ENCODE measurements around the gene TMEM185A.
"Not testable (repeated sequence)": the region's sequence is repeated elsewhere in the genome, so short reads cannot be mapped to it uniquely, and the experiment has no call there.

The TMEM185A gene

DNA sequence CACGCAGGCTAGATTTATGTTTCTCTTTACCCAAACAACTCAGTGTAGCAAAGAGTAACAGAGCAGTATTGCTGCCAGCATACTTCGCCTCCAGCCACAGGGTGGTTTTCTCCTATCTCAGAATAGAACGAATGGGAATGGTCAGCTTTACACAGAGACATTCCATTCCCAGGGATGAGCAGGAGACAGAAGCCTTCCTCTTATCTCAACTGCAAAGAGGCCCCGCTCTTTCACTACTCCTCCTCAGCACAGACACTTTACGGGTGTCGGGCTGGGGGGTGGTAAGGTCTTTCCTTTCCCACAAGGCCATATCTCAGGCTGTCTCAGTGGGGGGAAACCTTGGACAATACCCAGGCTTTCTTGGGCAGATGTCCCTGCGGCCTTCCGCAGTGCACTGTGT, 4.8 kb downstream of the TMEM185A start:
- DNase-seq (ENCODE audit: low read depth in 2 of 2), result not testable (repeated sequence)

DNA sequence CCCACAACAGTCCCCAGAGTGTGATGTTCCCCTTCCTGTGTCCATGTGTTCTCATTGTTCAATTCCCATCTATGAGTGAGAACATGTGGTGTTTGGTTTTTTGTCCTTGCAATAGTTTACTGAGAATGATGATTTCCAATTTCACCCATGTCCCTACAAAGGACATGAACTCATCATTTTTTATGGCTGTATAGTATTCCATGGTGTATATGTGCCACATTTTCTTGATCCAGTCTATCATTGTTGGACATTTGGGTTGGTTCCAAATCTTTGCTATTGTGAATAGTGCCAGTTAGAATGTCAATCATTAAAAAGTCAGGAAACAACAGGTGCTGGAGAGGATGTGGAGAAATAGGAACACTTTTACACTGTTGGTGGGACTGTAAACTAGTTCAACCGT, 11.9 kb downstream of the TMEM185A start:
- DNase-seq (ENCODE audit: low read depth in 2 of 2), result not testable (repeated sequence)

DNA sequence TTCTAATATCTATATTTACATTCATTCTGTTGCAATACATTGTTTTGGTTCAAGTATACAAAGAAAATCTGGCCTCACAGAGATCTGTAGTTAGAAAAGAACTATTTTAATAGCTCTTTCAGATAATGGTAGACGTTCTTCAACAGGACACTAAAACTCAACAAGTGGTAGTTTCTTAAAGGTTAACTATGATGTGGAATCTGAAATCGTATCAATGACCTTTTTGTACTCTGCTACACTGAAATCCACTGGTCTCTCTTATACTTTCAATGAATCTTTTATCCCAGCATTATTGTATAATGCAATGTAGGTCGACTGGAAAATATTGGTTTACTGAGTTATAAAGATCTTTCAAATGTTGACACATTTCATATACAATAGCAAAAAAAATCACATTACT, 12.7 kb downstream of the TMEM185A start:
- no peak for DNase-seq (ENCODE audit: low read depth in 2 of 2)

GRCh38 chrX:149611623-149612175, 19.9 kb downstream of the TMEM185A start:
- no peak for DNase-seq (ENCODE audit: low read depth in 2 of 2)

- no peak for DNase-seq (ENCODE audit: low read depth in 2 of 2)
Measured at GRCh38 chrX:149610511-149610910, 21.1 kb downstream of the TMEM185A start.

DNA sequence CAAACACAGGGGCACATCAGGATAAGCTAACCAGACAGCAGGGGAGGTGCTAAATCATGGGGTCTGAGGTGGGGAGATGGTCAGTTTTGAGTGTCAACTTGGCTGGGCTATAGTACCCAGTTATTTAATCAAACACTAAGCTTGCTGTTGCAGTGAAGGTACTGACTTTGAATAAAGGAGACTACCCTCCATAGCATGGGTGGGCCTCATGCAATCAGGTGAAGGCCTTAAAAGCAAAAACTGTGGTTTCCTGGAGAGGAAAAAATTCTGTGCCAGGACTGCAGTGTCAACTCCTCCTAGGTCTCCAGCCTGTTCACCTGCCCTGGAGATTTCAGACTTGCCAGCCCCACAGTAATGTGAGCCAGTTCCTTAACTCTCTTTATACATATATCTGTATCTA, 23.9 kb downstream of the TMEM185A start:
- DNase-seq (ENCODE audit: low read depth in 2 of 2), result no peak

DNA sequence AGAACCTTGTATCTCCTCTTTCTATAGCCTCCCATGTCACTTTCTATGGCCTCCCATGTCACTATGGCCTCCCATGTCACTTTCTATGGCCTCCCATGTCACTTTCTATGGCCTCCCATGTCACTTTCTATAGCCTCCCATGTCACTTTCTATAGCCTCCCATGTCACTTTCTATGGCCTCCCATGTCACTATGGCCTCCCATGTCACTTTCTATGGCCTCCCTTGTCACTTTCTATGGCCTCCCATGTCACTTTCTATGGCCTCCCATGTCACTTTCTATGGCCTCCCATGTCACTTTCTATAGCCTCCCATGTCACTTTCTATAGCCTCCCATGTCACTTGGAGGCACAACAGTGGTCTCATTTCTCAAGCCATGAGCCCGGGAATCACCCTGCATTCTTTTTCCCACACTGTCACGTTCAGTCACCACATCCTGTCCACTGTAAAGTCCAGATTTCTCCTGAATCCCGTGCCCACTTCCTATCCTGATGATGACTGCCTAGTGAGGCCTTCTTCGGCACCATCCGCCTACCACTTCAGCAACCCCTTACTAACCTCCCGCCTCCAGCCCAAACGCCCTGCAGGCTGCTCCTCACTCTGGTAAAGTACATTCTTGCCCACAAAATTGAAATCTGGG, 26.2 kb downstream of the TMEM185A start:
- not testable (repeated sequence) for DNase-seq (ENCODE audit: low read depth in 2 of 2)

GRCh38 chrX:149598603-149599002, 33.0 kb downstream of the TMEM185A start:
- DNase-seq (ENCODE audit: low read depth in 2 of 2), result not testable (repeated sequence)

DNA sequence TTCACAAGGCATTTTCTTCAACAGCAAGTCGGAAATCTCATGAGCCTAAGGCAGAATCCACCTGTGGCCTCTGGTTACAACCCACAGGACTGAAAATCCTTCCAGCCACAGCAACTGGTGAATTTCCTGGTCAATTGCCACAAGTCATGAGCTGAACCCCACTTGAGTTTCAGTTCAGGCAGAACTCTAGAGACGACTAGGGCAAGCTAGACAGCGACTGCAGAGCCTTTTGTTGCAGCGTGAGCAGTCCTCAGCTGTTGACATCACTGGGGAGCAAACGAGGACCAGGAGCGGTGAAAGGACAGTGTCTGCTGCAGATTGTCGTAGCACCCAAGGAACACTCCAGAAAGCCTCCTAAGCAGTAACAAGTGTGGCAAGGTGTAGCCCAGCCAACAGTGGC, 35.6 kb downstream of the TMEM185A start:
- not testable (repeated sequence) for DNase-seq (ENCODE audit: low read depth in 2 of 2)

GRCh38 chrX:149595214-149595613, 36.4 kb downstream of the TMEM185A start, which contains the start of gene HSFX2:
Gene HSFX2, minus strand, starts transcription at chrX:149595314. Its CDS starts 614 bp downstream, at chrX:149594700.
- DNase-seq (ENCODE audit: low read depth in 2 of 2), result not testable (repeated sequence)

DNA sequence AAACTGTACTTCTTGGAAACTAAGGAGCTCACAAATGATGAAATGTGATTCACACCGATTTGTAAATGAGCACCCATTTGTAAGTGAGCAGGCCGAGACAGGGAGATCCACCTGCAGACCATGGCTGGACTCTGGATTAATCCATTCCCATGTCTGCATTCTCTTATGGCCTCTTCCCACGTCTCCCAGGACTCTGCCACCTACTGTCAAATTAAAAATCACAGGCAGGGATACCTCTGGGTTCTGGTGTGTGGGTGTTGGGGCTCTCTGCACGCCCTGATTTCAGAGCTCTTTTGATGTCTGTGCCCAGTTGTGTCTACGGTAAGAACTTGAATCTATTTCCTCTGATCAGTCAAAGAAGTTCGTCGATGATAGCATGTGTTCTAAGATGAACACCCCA, 40.6 kb downstream of the TMEM185A start:
- not testable (repeated sequence) for DNase-seq (ENCODE audit: low read depth in 2 of 2)

DNA sequence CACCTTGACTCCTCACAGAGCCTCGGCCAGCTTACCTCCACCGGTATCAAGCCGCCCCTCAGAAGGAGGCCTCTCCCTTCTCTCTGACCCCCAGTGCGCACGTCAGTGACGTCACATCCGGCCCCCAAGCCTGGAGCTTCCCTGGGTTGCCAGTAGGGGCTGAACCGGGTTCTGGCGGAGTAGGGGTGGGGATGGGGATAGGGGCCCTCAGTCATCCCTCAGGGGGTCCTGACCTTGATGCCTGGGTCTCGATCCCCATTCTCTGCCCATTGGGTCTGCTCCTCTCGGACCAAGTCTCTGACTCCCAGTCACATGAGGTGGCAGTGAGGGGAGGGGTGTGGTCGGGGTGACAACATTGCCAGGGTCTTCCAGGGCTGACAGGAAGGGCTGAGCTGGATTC, 44.2 kb downstream of the TMEM185A start, which contains the start of gene MAGEA9B:
Gene MAGEA9B, minus strand, starts transcription at position 101 of the 400 bp plus-strand sequence. CDS start 4,280 bp downstream, outside the sequence.
- not testable (repeated sequence) for DNase-seq (ENCODE audit: low read depth in 2 of 2)

DNA sequence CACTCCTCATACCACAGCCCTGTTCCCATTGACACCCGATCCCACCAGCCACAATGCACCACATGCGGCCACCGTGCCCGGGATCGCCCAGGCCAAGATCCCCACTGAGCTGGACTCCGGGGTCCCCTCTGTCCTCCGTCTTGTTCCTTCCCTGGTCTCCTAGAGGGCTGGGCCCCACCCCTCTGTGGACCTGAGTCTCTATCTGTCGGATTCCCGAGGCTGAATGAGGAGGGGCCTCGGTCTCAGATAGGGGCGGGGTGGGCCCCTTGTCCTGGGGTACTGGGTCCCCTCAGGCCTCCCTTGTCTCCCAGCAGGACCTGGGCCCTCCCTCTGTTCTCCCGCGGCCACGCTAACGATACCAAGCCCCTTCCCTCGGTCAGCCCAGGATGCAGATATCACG, 46.0 kb downstream of the TMEM185A start:
- not testable (repeated sequence) for DNase-seq (ENCODE audit: low read depth in 2 of 2)

GRCh38 chrX:149573456-149573855, 58.1 kb downstream of the TMEM185A start:
- DNase-seq (ENCODE audit: low read depth in 2 of 2), result not testable (repeated sequence)

DNA sequence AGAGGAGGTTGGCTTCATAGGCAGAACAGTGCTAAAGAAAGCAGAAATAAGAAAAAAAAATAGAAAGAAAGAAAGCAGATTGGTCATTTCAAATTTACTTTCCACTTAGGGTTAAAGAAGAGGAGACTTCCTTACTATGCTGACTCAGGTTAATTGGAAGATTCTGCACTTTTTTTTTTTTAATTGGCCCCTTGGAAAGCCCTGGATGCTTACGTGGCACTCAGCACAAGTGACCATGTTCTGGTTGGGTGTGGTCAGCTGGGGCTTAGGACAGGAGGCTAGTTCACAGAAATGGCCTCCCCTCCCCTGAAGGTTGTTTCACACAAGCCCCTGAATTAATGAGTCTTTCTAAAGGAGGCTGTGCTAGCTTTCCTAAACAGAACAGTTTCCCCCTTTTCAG, 58.8 kb downstream of the TMEM185A start:
- no peak for DNase-seq (ENCODE audit: low read depth in 2 of 2)

- DNase-seq (ENCODE audit: low read depth in 2 of 2), result no peak
Measured at GRCh38 chrX:149571770-149572169, 59.8 kb downstream of the TMEM185A start.

DNA sequence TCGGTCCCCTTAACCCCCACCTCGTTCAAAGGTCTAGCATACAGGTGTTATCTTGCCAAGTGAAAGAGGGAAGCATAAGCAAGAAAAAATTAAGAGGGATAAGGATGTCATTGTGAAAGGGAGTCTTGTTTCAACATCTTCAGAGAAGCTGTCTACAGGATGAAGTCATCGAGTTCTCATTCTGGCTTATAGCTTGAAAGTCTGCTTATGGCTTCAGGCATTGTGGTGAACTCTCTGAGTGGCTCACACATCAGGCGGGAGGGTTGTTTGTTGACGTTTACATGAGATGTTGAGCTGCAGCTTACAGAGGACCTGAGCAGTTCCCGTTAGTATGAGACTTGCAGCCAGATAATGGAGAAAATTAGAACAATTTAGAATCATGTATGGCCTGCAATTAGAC, 60.9 kb downstream of the TMEM185A start:
- no peak for DNase-seq (ENCODE audit: low read depth in 2 of 2)

GRCh38 chrX:149569770-149570169, 61.8 kb downstream of the TMEM185A start:
- DNase-seq (ENCODE audit: low read depth in 2 of 2), result no peak

GRCh38 chrX:149568701-149569296, 62.8 kb downstream of the TMEM185A start:
- DNase-seq (ENCODE audit: low read depth in 2 of 2), result no peak

DNA sequence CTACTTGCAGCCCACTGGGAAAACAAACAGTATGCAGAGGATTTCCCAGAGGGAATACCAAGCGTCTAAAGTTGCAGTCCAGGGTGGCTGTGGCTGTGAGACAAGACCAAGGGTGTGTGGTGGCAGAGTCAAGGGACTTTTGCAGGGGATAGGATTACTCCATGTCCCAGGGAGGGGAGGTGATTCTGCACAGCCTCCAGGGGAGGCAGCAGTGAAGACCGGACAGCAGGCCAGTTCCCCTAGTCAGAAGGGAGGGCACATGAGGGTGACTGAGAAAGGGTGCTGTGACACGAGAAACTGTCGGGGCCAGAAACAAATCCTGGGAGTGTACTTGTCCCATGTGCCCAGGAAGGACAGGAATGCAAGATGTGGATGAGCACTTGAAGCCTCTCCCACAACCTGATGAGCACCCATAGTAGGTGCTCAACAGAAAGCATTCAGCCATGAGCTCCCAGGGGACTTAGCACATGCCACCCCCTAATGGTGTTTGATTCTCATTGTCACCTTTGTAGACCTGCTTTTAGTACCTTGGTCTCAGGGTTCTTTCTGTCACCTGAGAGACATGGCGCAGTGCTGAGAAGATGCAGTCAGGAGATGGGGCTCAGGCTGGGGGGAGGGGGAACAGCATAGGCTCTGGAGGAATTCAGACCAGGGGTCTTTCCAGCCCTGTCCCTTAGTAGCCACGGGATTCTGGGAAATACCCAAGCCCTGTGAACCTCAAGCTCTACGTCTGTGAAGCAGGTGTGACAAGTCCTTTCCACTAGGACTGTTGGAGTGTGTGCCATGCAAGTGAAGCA, 63.8 kb downstream of the TMEM185A start:
- no peak for DNase-seq (ENCODE audit: low read depth in 2 of 2)

DNA sequence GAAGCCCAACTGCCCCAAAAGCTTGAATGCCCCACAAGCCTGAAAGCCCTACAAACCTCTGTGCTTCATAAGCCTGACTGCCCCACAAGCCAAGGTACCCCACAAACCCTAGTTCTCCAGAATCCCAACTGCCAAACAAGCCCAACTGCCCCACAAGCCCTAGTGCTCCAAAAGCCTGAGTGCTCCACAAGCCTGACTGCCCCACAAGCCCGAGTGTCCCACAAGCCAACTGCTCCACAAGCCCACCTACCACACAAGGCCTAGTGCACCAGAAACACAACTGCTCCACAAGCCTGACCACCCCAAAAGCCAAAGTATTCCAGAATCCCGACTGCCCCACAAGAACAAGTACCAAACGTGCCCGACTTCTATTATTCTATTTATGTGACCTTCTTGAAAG, 68.2 kb downstream of the TMEM185A start:
- DNase-seq (ENCODE audit: low read depth in 2 of 2), result no peak

GRCh38 chrX:149555251-149555650, 76.3 kb downstream of the TMEM185A start:
- not testable (repeated sequence) for DNase-seq (ENCODE audit: low read depth in 2 of 2)
